Stimulated activated CD4-positive, alpha-beta T cell treated with anti-CD3 and anti-CD28 coated beads, Interleukin-2, amount 100 ng/mL, for 4 hours (primary cell): ENCODE measurements around the gene MS4A2.
"Not testable (repeated sequence)": the region's sequence is repeated elsewhere in the genome, so short reads cannot be mapped to it uniquely, and the experiment has no call there.

Source experiments
- DNase-seq: peaks from one replicate; pipeline ENCODE4 v3.0.0-alpha.2; 2020; ENCODE audit warnings: low read depth

Gene MS4A2

GRCh38 chr11:60088364-60088763, at the start of gene MS4A2:
TSS of gene MS4A2 (plus strand) at chr11:60088664. CDS start at chr11:60088766, 102 bp downstream.
- DNase-seq = no peak

GRCh38 chr11:60040109-60040508, 48.4 kb upstream of the MS4A2 start, which contains the start of gene OOSP2:
TSS of gene OOSP2 (plus strand) at chr11:60040409. CDS start at chr11:60040460, 51 bp downstream.
- DNase-seq = no peak

- not testable (repeated sequence) for DNase-seq
These were observed 38.0 kb upstream of the MS4A2 start for GRCh38 chr11:60050422-60050821.

DNA sequence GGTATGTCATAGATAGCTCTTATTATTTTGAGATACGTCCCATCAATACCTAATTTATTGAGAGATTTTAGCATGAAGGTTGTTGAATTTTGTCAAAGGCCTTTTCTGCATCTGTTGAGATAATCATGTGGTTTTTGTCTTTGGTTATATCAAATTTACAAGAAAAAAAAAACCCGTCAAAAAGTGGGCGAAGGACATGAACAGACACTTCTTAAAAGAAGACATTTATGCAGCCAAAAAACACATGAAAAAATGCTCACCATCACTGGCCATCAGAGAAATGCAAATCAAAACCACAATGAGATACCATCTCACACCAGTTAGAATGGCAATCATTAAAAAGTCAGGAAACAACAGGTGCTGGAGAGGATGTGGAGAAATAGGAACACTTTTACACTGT, 37.6 kb upstream of the MS4A2 start:
- DNase-seq = not testable (repeated sequence)

GRCh38 chr11:60056349-60056969, 32.0 kb upstream of the MS4A2 start, which contains the start of gene MS4A3:
TSS of gene MS4A3 (plus strand) at chr11:60056665. CDS start at chr11:60061161, 4,496 bp downstream.
- no peak for DNase-seq

DNA sequence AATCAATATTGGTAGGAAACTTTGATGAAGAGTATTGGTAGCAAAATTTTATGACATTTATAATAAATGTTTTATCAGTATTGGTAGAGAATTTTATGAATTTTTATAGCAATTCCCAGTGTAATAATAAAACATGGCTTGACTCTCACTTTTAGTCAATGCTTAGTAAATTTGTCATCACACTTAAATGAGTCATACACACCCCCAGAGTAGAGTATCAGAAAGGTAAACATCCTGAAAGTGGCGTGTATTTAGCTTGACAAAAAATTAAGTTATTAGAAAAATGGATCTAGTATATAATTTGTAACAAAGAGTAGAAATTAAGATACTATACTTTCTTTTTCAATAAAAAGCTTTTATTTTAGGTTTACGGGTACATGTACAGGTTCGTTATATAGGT, 29.4 kb upstream of the MS4A2 start:
- no peak for DNase-seq

GRCh38 chr11:60059521-60060240, 28.8 kb upstream of the MS4A2 start:
- DNase-seq = no peak

DNA sequence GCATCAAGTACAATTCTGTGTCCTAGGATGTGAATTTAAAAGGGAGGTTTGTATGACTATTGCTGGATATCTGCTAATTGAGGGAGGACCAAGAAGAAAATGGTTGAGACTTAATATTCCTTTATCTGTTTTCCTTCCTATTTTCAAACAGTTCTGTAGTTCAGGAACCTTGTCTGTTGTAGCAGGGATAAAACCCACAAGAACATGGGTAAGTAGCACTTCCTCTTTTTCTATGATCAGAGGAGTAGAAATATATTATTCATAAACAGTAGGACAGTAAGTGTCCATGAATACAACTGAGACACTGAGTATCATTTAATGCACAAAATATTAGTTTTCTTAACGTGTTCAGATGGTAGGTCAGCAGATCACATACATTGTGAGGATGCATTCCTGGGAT, 24.4 kb upstream of the MS4A2 start:
- no peak for DNase-seq

DNA sequence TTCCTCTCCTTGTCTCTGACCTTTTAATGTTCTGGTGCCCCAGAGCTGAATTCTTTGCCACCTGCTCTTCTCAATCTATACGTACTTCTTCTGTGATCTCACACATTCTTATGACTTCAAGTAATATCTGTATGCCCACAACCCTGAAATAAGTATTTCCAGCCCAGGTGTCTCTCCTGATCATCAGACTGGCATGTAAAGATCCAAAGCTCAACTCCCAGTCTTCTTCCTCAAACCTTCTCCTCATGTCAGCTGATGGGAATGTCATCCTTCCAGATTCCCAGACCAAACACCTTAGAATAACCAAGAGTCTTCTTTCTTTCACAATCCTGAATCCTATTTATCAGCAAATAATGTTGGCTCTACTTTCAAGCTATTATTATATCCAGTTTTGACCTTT, 22.7 kb upstream of the MS4A2 start:
- no peak for DNase-seq

DNA sequence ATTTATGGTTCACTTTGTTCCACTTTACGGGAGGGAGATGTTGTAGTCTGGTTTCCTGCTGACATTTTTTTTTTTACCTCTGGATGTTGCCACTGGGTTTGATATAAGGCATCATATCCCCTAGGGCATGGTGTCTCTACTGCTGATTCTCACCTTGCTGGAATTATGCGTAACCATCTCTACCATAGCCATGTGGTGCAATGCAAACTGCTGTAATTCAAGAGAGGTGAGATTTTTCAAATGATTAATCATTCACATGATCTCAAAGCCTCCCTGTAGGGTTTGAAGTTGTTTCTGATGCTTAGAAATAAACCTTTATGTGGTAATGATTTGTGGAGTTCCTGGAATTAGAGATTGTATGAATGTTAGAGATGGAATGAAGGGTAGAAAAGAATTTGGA, 19.0 kb upstream of the MS4A2 start:
- DNase-seq = no peak

GRCh38 chr11:60071644-60072043, 16.8 kb upstream of the MS4A2 start:
- DNase-seq = not testable (repeated sequence)

GRCh38 chr11:60077216-60077817, 11.1 kb upstream of the MS4A2 start:
- DNase-seq = no peak

DNA sequence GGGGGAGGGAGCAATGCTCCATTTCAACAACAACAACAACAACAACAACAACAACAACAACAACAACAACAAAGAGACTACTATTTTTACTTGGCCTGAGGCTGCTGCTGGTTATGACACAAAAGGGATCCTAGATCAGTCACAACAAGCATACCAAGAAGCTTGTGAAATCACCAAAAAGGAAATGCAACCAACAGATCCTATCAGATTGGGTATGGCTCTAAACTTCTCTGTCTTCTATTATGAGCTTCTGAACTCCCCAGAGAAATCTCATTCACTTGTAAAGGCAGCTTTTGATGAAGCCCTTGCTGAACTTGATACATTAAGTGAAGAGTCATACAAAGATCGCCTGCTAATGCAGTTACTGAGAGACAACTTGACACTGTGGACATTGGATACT, 10.5 kb upstream of the MS4A2 start:
- DNase-seq = no peak

DNA sequence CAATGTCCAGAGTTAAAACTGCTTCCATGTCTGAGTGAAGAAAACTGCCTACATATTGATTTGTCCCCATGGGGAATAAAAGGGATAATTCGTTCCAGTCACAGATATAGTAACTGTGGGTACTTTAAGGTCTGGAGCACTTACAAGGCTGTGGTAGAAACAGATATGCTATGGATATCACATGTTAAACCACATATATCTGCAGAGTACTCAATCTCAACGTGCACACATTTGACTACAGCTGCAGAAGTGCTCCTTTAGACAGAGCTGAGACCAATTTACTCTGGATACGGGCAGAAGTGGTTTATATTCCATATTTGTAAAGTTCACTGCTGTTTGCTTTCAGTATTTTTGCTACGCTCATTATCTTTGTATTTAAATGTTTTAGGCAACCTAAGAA, 9.7 kb upstream of the MS4A2 start:
- DNase-seq = no peak

GRCh38 chr11:60080535-60080934, 7.9 kb upstream of the MS4A2 start:
- DNase-seq = no peak

DNA sequence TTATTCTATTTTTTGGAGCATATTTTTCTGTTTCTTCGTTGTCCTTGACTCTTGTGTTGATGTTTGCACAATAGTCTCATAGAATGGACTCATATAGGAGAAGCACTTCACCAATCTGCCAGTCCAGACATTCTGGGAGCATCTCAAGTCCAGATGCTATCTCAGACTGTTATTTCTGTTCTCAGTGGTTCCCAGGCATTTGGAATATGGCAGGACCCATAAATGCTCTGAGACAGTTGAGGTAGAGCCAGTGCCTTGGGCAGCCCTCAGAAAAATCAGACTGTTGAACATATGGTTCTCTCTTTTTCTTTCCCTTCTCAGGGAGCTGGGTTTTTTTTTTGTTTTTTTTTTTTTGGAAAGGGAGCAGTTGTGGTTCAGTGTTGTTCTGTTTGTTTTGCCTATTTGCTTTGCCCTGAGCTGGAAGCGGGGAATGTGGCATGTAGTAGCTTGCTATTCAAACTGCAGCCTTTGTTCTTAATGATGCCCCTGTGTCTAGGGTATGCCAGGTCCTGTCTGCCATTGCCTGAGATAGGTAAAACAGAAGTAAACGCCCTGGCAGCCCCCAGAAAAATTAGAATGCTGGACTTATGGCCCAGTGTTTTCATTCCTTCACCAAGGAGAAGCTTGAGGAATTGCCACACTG, 3.7 kb upstream of the MS4A2 start:
- no peak for DNase-seq

- no peak for DNase-seq
These were observed 2.6 kb upstream of the MS4A2 start for GRCh38 chr11:60085909-60086308.

GRCh38 chr11:60087239-60087638, 1.2 kb upstream of the MS4A2 start:
- DNase-seq = no peak

DNA sequence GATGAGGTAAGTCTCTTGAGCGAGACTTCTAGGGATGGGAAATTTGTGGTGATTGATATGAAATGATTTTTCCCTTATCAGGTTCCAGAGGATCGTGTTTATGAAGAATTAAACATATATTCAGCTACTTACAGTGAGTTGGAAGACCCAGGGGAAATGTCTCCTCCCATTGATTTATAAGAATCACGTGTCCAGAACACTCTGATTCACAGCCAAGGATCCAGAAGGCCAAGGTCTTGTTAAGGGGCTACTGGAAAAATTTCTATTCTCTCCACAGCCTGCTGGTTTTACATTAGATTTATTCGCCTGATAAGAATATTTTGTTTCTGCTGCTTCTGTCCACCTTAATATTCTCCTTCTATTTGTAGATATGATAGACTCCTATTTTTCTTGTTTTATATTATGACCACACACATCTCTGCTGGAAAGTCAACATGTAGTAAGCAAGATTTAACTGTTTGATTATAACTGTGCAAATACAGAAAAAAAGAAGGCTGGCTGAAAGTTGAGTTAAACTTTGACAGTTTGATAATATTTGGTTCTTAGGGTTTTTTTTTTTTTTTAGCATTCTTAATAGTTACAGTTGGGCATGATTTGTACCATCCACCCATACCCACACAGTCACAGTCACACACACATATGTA, 7.1 kb downstream of the MS4A2 start:
- no peak for DNase-seq

DNA sequence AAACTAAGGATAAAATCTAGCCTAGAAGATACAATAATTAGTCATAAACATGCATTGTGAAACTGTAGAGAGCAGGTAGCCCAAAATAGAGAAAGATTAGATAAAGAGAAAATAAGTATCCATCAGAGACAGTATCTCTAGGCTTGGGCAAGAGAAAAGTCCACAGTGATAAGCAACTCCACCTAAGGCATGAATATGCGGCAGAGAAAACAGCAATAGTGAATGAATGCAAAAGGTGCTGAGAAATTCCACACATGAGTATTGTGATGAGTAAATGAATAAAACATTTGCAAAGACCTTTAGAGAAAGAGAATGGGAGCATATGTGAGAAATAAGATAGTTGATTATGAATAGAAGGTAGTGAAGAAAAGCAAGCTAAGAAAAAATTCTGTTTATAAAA, 8.7 kb downstream of the MS4A2 start:
- DNase-seq = no peak

GRCh38 chr11:60098508-60098907, 10.0 kb downstream of the MS4A2 start:
- DNase-seq = no peak

GRCh38 chr11:60100516-60100915, 12.1 kb downstream of the MS4A2 start:
- DNase-seq = no peak
